ENCODE results near the gene EBF4. TPM values are rescaled to one million over a fixed set of nuclear protein-coding genes. Genes with fewer than 3 reads are reported as not detected.

Gene EBF4
- total RNA-seq, 1 donor from 2014 or later: 5.9 TPM

- Mint-ChIP-seq H3K27me3 (ENCODE audit: unreplicated experiment) (peaks cover 11% of the 10 kb centered on the region), H3K4me1 (ENCODE audit: unreplicated experiment) (peaks cover 11% of the 10 kb centered on the region), H3K27ac (ENCODE audit: unreplicated experiment) (no peak overlapping the region), H3K4me3 (ENCODE audit: unreplicated experiment) (peak overlapping the region; percentile 16), H3K36me3 (ENCODE audit: low read depth, unreplicated experiment) (no peaks in the 10 kb centered on the region), H3K9me3 (ENCODE audit: unreplicated experiment) (no peaks in the 10 kb centered on the region)
- DNase-seq (ENCODE audit: low spot score): peak; percentile 87
- TF ChIP-seq, protein P1, sequence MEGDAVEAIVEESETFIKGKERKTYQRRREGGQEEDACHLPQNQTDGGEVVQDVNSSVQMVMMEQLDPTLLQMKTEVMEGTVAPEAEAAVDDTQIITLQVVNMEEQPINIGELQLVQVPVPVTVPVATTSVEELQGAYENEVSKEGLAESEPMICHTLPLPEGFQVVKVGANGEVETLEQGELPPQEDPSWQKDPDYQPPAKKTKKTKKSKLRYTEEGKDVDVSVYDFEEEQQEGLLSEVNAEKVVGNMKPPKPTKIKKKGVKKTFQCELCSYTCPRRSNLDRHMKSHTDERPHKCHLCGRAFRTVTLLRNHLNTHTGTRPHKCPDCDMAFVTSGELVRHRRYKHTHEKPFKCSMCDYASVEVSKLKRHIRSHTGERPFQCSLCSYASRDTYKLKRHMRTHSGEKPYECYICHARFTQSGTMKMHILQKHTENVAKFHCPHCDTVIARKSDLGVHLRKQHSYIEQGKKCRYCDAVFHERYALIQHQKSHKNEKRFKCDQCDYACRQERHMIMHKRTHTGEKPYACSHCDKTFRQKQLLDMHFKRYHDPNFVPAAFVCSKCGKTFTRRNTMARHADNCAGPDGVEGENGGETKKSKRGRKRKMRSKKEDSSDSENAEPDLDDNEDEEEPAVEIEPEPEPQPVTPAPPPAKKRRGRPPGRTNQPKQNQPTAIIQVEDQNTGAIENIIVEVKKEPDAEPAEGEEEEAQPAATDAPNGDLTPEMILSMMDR (IDR thresholded peaks at IDR 0.05; ENCODE audit: unreplicated experiment): peak; percentile 76
These were observed 50.5 kb downstream of the EBF4 start for GRCh38 chr20:2742934-2743559.

- H3K27ac Mint-ChIP-seq (ENCODE audit: unreplicated experiment): no peak overlapping the region
- H3K27me3 Mint-ChIP-seq (ENCODE audit: unreplicated experiment): peaks cover 15% of the 10 kb centered on the region
- TF ChIP-seq, protein P1 (IDR thresholded peaks at IDR 0.05; ENCODE audit: unreplicated experiment): no peak
- H3K36me3 Mint-ChIP-seq (ENCODE audit: low read depth, unreplicated experiment): no peaks in the 10 kb centered on the region
- no peak for DNase-seq (ENCODE audit: low spot score)
- H3K4me3 Mint-ChIP-seq (ENCODE audit: unreplicated experiment): no peak overlapping the region
- H3K4me1 Mint-ChIP-seq (ENCODE audit: unreplicated experiment): peaks cover 4% of the 10 kb centered on the region
- no peaks in the 10 kb centered on the region for H3K9me3 Mint-ChIP-seq (ENCODE audit: unreplicated experiment)
These were observed 52.7 kb downstream of the EBF4 start for GRCh38 chr20:2745060-2745910.

GRCh38 chr20:2745936-2746635 lies 53.5 kb downstream of the EBF4 start:
- no peak overlapping the region for H3K27ac Mint-ChIP-seq (ENCODE audit: unreplicated experiment)
- no peaks in the 10 kb centered on the region for H3K9me3 Mint-ChIP-seq (ENCODE audit: unreplicated experiment)
- H3K4me3 Mint-ChIP-seq (ENCODE audit: unreplicated experiment): no peak overlapping the region
- peaks cover 4% of the 10 kb centered on the region for H3K4me1 Mint-ChIP-seq (ENCODE audit: unreplicated experiment)
- no peaks in the 10 kb centered on the region for H3K36me3 Mint-ChIP-seq (ENCODE audit: low read depth, unreplicated experiment)
- peaks cover 22% of the 10 kb centered on the region for H3K27me3 Mint-ChIP-seq (ENCODE audit: unreplicated experiment)
- TF ChIP-seq, protein P1 (IDR thresholded peaks at IDR 0.05; ENCODE audit: unreplicated experiment): no peak
- DNase-seq (ENCODE audit: low spot score): no peak

DNA sequence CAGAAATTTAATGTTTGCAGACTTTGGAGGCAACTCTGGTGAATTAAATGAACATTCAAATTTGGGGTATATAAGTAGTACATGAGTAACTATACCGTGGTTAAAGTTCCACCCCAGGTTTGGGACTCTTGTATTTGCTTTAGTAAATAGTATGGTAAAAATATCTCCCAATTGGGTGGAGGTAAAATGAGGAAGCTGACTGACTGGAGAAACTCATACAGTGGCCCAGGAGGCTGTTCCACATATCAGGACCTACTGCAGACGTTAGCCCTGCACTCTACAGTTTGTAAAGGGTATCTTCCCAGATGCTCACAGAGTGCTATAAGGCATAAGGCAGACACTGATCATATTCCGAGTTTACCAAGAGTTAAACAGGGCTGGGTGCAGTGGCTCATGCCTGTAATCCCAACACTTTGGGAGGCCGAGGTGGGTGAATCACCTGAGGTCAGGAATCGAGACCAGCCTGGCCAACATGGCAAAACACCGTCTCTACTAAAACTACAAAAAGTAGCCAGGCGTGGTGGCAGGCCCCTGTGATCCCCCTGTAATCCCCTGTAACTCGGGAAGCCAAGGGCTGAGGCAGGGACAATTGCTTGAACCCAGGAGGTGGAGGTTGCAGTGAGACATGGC lies 54.2 kb downstream of the EBF4 start:
- H3K27ac Mint-ChIP-seq (ENCODE audit: unreplicated experiment): no peak overlapping the region
- peaks cover 4% of the 10 kb centered on the region for H3K4me1 Mint-ChIP-seq (ENCODE audit: unreplicated experiment)
- H3K36me3 Mint-ChIP-seq (ENCODE audit: low read depth, unreplicated experiment): no peaks in the 10 kb centered on the region

More for the DNA sequence above, 54.2 kb downstream of the EBF4 start:
- TF ChIP-seq, protein P1 (IDR thresholded peaks at IDR 0.05; ENCODE audit: unreplicated experiment): no peak
- no peak for DNase-seq (ENCODE audit: low spot score)
- peaks cover 22% of the 10 kb centered on the region for H3K27me3 Mint-ChIP-seq (ENCODE audit: unreplicated experiment)
- no peak overlapping the region for H3K4me3 Mint-ChIP-seq (ENCODE audit: unreplicated experiment)
- H3K9me3 Mint-ChIP-seq (ENCODE audit: unreplicated experiment): no peaks in the 10 kb centered on the region

Data from endothelial cell (in vitro differentiated cells).